ENCODE measurements around the gene MLXIPL. TPM values are rescaled to one million over a fixed set of nuclear protein-coding genes. Genes with fewer than 3 reads are reported as not detected.

The MLXIPL gene
- total RNA-seq, 2 experiments from 2014 or later = not detected

DNA sequence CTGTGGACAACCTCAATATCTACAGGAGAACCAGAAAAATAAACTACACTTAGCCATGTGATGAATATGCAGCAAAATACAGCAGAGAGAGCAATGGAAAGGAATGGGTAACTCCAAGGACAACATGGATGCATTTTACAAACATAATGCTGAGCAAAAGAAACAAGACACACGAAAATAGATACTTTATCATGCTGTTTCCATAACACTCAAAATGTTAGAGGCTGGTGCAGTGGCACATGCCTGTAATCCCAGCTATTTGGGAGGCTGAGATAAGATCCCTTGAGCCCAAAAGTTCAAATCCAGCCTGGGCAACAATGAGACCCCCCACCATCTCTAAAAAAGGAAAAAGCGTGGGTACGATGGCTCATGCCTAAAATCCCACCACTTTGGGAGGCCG, 75.1 kb downstream of the MLXIPL start:
- no peaks in the 10 kb centered on the region for H3K4me1 ChIP-seq (ENCODE audit: insufficient read depth, low read length, poor library complexity, severe bottlenecking)
- H3K9me2 ChIP-seq (ENCODE audit: insufficient read depth, low read length) = no peaks in the 10 kb centered on the region
- no peaks in the 10 kb centered on the region for H4K20me1 ChIP-seq (ENCODE audit: insufficient read depth, low read length)
- no TSS peak for BruUV-seq (replicated peaks)
- H3K4me2 ChIP-seq (ENCODE audit: low read length) = no peak overlapping the region
- no peak overlapping the region for H3K27ac ChIP-seq (ENCODE audit: low read depth, low read length, poor library complexity, severe bottlenecking)
- no peak overlapping the region for H3K4me3 ChIP-seq (ENCODE audit: low read depth, low read length, poor library complexity, severe bottlenecking)
- no peak for DNase-seq (ENCODE audit: low spot score)
- TF ChIP-seq EZH2phosphoT487 (IDR thresholded peaks at IDR 0.05; ENCODE audit: borderline replicate concordance, low read depth, low read length) (no peak), CTCF (conservative IDR thresholded peaks at IDR 0.05; ENCODE audit: low read length) (no peak)
- H3K9me3 ChIP-seq (ENCODE audit: low read length) = no peaks in the 10 kb centered on the region
- H3K36me3 ChIP-seq (ENCODE audit: insufficient read depth, low read length) = peaks cover 83% of the 10 kb centered on the region
- POLR2A ChIA-PET = no interaction called here
- no peak overlapping the region for H2AFZ ChIP-seq (ENCODE audit: low read length)
- H3K79me2 ChIP-seq (ENCODE audit: insufficient read depth, low read depth, low read length) = peaks cover 28% of the 10 kb centered on the region; the same call in 1 of the 2 replicates
- intact Hi-C loops (cut with micrococcal nuclease; ENCODE audit: unreplicated experiment) = no loop called here
- CTCF ChIA-PET (ENCODE audit: unreplicated experiment) = no interaction called here

- TF ChIP-seq CTCF (conservative IDR thresholded peaks at IDR 0.05; ENCODE audit: low read length) (no peak), EZH2phosphoT487 (IDR thresholded peaks at IDR 0.05; ENCODE audit: borderline replicate concordance, low read depth, low read length) (no peak)
- Histone ChIP-seq H3K4me2 (ENCODE audit: low read length) (no peak overlapping the region), H3K9me3 (ENCODE audit: low read length) (no peaks in the 10 kb centered on the region), H2AFZ (ENCODE audit: low read length) (no peak overlapping the region), H3K4me3 (ENCODE audit: low read depth, low read length, poor library complexity, severe bottlenecking) (no peak overlapping the region), H3K36me3 (ENCODE audit: insufficient read depth, low read length) (peaks cover 85% of the 10 kb centered on the region), H3K79me2 (ENCODE audit: insufficient read depth, low read depth, low read length) (peaks cover 27% of the 10 kb centered on the region; the same call in 1 of the 2 replicates), H4K20me1 (ENCODE audit: insufficient read depth, low read length) (peaks cover 5% of the 10 kb centered on the region; the same call in 1 of the 2 replicates), H3K27ac (ENCODE audit: low read depth, low read length, poor library complexity, severe bottlenecking) (no peak overlapping the region), H3K9me2 (ENCODE audit: insufficient read depth, low read length) (no peaks in the 10 kb centered on the region), H3K4me1 (ENCODE audit: insufficient read depth, low read length, poor library complexity, severe bottlenecking) (no peaks in the 10 kb centered on the region)
- DNase-seq (ENCODE audit: low spot score) = no peak
- no TSS peak for BruUV-seq (replicated peaks)
- ChIA-PET CTCF (ENCODE audit: unreplicated experiment) (no interaction called here), POLR2A (interaction anchor here (1.1 to 2.0 kb wide), 3 partner anchors 9 to 26 kb away, joined by 3 to 7 read pairs (median 4); partner anchors contain the start of gene BAZ1B)
- intact Hi-C loops (cut with micrococcal nuclease; ENCODE audit: unreplicated experiment) = no loop called here
Observed at GRCh38 chr7:73547841-73548240, 76.5 kb downstream of the MLXIPL start.

- peaks cover 79% of the 10 kb centered on the region for H3K36me3 ChIP-seq (ENCODE audit: insufficient read depth, low read length)
- peaks cover 5% of the 10 kb centered on the region; the same call in 1 of the 2 replicates for H4K20me1 ChIP-seq (ENCODE audit: insufficient read depth, low read length)
- no peak overlapping the region for H3K4me3 ChIP-seq (ENCODE audit: low read depth, low read length, poor library complexity, severe bottlenecking)
- no peak for TF ChIP-seq CTCF (conservative IDR thresholded peaks at IDR 0.05; ENCODE audit: low read length)
- TF ChIP-seq EZH2phosphoT487 (IDR thresholded peaks at IDR 0.05; ENCODE audit: borderline replicate concordance, low read depth, low read length) = no peak
- H3K9me3 ChIP-seq (ENCODE audit: low read length) = no peaks in the 10 kb centered on the region
- no peaks in the 10 kb centered on the region for H3K4me1 ChIP-seq (ENCODE audit: insufficient read depth, low read length, poor library complexity, severe bottlenecking)
- no peak for DNase-seq (ENCODE audit: low spot score)
- no peaks in the 10 kb centered on the region for H3K9me2 ChIP-seq (ENCODE audit: insufficient read depth, low read length)
- POLR2A ChIA-PET = no interaction called here
- no peak overlapping the region for H3K27ac ChIP-seq (ENCODE audit: low read depth, low read length, poor library complexity, severe bottlenecking)
- H3K79me2 ChIP-seq (ENCODE audit: insufficient read depth, low read depth, low read length) = peaks cover 27% of the 10 kb centered on the region; the same call in 1 of the 2 replicates
- intact Hi-C loops (cut with micrococcal nuclease; ENCODE audit: unreplicated experiment) = no loop called here
- no TSS peak for BruUV-seq (replicated peaks)
- CTCF ChIA-PET (ENCODE audit: unreplicated experiment) = no interaction called here
- no peak overlapping the region for H3K4me2 ChIP-seq (ENCODE audit: low read length)
- no peak overlapping the region for H2AFZ ChIP-seq (ENCODE audit: low read length)
Observed at GRCh38 chr7:73544678-73545077, 79.6 kb downstream of the MLXIPL start.

Other genes with a start within 250 kb of the MLXIPL start
- gene FZD9, start 190.7 kb downstream of the MLXIPL start, total RNA-seq (2014; rRNA removed; shearing (Covaris generic)) = not detected in 2 replicates
- not detected in 2 replicates for gene FZD9, start 190.7 kb downstream of the MLXIPL start, total RNA-seq (2022)
- 77.8 and 86.8 TPM in 2 replicates for gene BAZ1B, start 102.2 kb downstream of the MLXIPL start, total RNA-seq (2014; rRNA removed; shearing (Covaris generic))
- 109 and 117 TPM in 2 replicates for gene BAZ1B, start 102.2 kb downstream of the MLXIPL start, total RNA-seq (2022)
- 27.7 and 31.7 TPM in 2 replicates for gene BCL7B, start 66.8 kb downstream of the MLXIPL start, total RNA-seq (2014; rRNA removed; shearing (Covaris generic))
- 47.1 and 51.7 TPM in 2 replicates for gene BCL7B, start 66.8 kb downstream of the MLXIPL start, total RNA-seq (2022)
- 36.9 and 39.8 TPM in 2 replicates for gene TBL2, start 45.9 kb downstream of the MLXIPL start, total RNA-seq (2014; rRNA removed; shearing (Covaris generic))
- 42.8 and 47.9 TPM in 2 replicates for gene TBL2, start 45.9 kb downstream of the MLXIPL start, total RNA-seq (2022)
- 2.4 and 5.3 TPM in 2 replicates for gene VPS37D, start 43.3 kb upstream of the MLXIPL start, total RNA-seq (2014; rRNA removed; shearing (Covaris generic))
- gene VPS37D, start 43.3 kb upstream of the MLXIPL start, total RNA-seq (2022) = 5.2 and 5.3 TPM in 2 replicates
- gene DNAJC30, start 58.9 kb upstream of the MLXIPL start, total RNA-seq (2014; rRNA removed; shearing (Covaris generic)) = 4.0 and 5.9 TPM in 2 replicates
- gene DNAJC30, start 58.9 kb upstream of the MLXIPL start, total RNA-seq (2022) = 11.8 and 13.7 TPM in 2 replicates
- 58.1 and 65.0 TPM in 2 replicates for gene BUD23, start 59.1 kb upstream of the MLXIPL start, total RNA-seq (2014; rRNA removed; shearing (Covaris generic))
- 75.8 and 91.1 TPM in 2 replicates for gene BUD23, start 59.1 kb upstream of the MLXIPL start, total RNA-seq (2022)
- 5.3 and 11.3 TPM in 2 replicates for gene STX1A, start 95.1 kb upstream of the MLXIPL start, total RNA-seq (2014; rRNA removed; shearing (Covaris generic))
- 5.7 TPM in 2 replicates for gene STX1A, start 95.1 kb upstream of the MLXIPL start, total RNA-seq (2022)
- 25.8 and 27.4 TPM in 2 replicates for gene ABHD11, start 114.3 kb upstream of the MLXIPL start, total RNA-seq (2014; rRNA removed; shearing (Covaris generic))
- gene ABHD11, start 114.3 kb upstream of the MLXIPL start, total RNA-seq (2022) = 27.5 and 30.5 TPM in 2 replicates
- gene CLDN3, start 145.7 kb upstream of the MLXIPL start, total RNA-seq (2014; rRNA removed; shearing (Covaris generic)) = not detected in 2 replicates
- gene CLDN3, start 145.7 kb upstream of the MLXIPL start, total RNA-seq (2022) = not detected in 2 replicates
- gene CLDN4, start 206.5 kb upstream of the MLXIPL start, total RNA-seq (2014; rRNA removed; shearing (Covaris generic)) = 0.13 TPM in 2 replicates
- gene CLDN4, start 206.5 kb upstream of the MLXIPL start, total RNA-seq (2022) = 0.90 and 1.0 TPM in 2 replicates
- gene METTL27, start 218.0 kb upstream of the MLXIPL start, total RNA-seq (2014; rRNA removed; shearing (Covaris generic)) = 0.92 and 3.1 TPM in 2 replicates
- 2.1 and 2.3 TPM in 2 replicates for gene METTL27, start 218.0 kb upstream of the MLXIPL start, total RNA-seq (2022)
- not detected in 2 replicates for gene TMEM270, start 236.6 kb upstream of the MLXIPL start, total RNA-seq (2014; rRNA removed; shearing (Covaris generic))
- not detected in 2 replicates for gene TMEM270, start 236.6 kb upstream of the MLXIPL start, total RNA-seq (2022)